ENCODE data around the gene TBC1D5.

Gene TBC1D5

DNA sequence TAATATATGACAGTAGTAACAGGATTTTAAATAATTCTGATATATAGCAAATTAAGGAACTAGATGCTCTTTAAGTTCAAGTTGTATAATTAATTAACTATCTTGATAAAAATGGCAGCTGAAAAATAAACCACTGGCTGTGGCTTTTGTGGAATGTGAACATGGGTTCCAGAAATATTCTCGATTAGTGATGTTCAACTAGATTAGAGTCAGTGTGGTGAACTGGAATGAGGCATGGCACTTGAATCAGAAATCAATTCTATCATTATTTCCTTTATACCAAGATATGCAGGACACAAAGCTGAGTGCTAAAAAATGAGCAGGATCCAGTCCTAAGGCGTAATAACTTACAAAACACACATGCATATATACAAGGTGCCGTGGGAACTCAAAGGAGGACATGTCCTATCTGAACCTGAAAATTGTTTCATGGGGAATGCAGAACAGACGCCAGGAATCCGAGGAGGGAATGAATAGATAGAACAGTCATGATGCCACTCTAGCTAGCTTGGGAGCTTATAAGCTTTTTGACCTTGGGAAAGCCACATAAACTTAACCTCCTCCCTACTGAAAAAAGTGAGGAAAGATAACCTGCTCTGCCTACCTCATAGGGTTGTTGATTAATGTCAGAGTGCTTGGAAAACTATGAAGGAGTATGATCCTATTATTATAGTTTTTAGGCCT lies 455.3 kb downstream of the TBC1D5 start:
- Histone ChIP-seq H3K4me1 (ENCODE audit: control insufficient read depth in 2 of 2, insufficient read depth in 2 of 2, low read length in 2 of 2) (no peaks in the 10 kb centered on the region), H3K9ac (ENCODE audit: low read depth in 1 of 2, low read length in 2 of 2) (no peak overlapping the region), H3K4me3 (ENCODE audit: low read length in 2 of 2) (no peak overlapping the region), H3K27ac (ENCODE audit: low read depth in 2 of 2, low read length in 2 of 2) (no peak overlapping the region), H3K36me3 (ENCODE audit: control insufficient read depth in 2 of 2, insufficient read depth in 2 of 2, low read length in 2 of 2) (peaks cover 0 to 3% of the 10 kb centered on the region in 2 donors), H3K27me3 (ENCODE audit: control insufficient read depth in 2 of 2, insufficient read depth in 2 of 2, low read length in 2 of 2) (no peaks in the 10 kb centered on the region), H3K9me3 (ENCODE audit: control insufficient read depth in 2 of 2, low read length in 2 of 2) (no peaks in the 10 kb centered on the region)

DNA sequence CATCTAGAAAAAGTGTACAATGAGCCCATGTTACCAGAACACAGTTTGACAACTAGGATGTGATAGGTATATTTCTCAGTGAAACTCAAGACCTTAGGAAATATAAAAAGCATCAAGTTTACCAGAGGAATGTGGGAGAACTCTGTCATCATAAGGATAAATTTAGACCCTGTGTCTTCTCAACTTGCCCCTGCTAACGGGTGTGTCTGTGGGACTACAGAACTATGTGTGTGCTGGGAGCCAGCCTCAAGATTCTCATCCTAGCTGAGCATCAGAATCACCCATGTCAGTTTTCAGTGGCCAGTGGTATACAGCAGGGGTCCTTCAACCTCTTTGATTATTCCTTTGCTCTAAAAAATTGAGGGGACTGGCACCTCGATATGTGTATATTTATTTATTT lies 464.4 kb downstream of the TBC1D5 start:
- Histone ChIP-seq H3K9me3 (ENCODE audit: control insufficient read depth in 2 of 2, low read length in 2 of 2) (no peaks in the 10 kb centered on the region), H3K9ac (ENCODE audit: low read depth in 1 of 2, low read length in 2 of 2) (no peak overlapping the region), H3K36me3 (ENCODE audit: control insufficient read depth in 2 of 2, insufficient read depth in 2 of 2, low read length in 2 of 2) (no peaks in the 10 kb centered on the region), H3K4me1 (ENCODE audit: control insufficient read depth in 2 of 2, insufficient read depth in 2 of 2, low read length in 2 of 2) (no peaks in the 10 kb centered on the region), H3K27me3 (ENCODE audit: control insufficient read depth in 2 of 2, insufficient read depth in 2 of 2, low read length in 2 of 2) (no peaks in the 10 kb centered on the region), H3K27ac (ENCODE audit: low read depth in 2 of 2, low read length in 2 of 2) (no peak overlapping the region), H3K4me3 (ENCODE audit: low read length in 2 of 2) (no peak overlapping the region)

DNA sequence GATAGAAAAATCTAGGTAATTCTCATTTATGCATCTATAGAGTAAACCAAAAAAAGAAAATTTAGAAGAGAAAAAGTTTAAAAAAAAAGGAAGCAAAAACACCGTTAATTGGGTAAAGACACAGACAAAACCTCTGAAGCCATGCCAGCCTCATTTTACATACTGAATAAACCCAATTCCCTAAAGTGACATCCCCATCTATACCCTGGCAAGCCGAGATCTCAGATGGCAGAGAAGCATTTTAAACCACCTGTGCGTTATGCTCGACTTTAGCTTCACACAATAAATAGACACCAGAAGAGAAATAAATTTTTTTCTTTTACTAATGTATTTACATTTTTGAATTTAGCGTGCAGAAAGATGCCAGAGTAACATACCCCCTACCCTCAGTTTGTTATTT lies 475.6 kb downstream of the TBC1D5 start:
- H3K9me3 ChIP-seq (ENCODE audit: control insufficient read depth in 2 of 2, low read length in 2 of 2), result no peaks in the 10 kb centered on the region
- no peak overlapping the region for H3K9ac ChIP-seq (ENCODE audit: low read depth in 1 of 2, low read length in 2 of 2)
- H3K27me3 ChIP-seq (ENCODE audit: control insufficient read depth in 2 of 2, insufficient read depth in 2 of 2, low read length in 2 of 2), result no peaks in the 10 kb centered on the region
- no peaks in the 10 kb centered on the region for H3K4me1 ChIP-seq (ENCODE audit: control insufficient read depth in 2 of 2, insufficient read depth in 2 of 2, low read length in 2 of 2)
- no peak overlapping the region for H3K4me3 ChIP-seq (ENCODE audit: low read length in 2 of 2)
- no peaks in the 10 kb centered on the region for H3K36me3 ChIP-seq (ENCODE audit: control insufficient read depth in 2 of 2, insufficient read depth in 2 of 2, low read length in 2 of 2)
- H3K27ac ChIP-seq (ENCODE audit: low read depth in 2 of 2, low read length in 2 of 2), result no peak overlapping the region

DNA sequence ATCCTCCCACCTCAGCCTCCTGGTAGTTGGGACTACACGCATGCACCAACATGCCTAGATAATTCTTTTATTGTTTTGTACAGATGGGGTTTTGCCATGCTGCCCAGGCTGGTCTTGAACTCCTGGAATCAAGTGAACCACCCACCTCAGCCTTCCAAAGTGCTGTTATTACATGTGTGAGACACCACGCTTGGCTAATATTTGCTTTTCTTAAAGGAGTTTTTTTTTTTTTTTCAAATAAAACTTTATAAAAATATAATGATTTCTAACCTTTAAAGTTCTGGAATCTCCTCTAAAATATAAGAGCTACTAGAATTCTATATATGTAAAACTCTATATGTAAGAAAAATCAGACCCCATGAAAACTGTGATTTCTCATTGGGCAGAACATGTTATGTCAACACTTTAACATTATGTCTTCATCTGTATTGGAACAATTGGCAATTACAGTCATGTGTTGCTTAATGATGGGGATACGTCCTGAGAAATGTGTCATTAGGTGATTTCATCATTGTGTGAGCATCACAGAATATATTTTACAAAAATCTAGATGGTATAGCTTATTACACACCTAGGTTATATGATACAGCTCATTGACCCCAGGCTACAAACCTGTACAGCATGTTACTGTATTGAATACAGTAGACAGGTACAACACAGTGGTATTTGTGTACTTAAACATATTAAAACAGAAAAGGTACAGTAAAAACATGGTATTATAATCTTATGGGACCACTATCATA lies 480.6 kb downstream of the TBC1D5 start:
- Histone ChIP-seq H3K36me3 (ENCODE audit: control insufficient read depth in 2 of 2, insufficient read depth in 2 of 2, low read length in 2 of 2) (no peaks in the 10 kb centered on the region), H3K4me3 (ENCODE audit: low read length in 2 of 2) (no peak overlapping the region), H3K27ac (ENCODE audit: low read depth in 2 of 2, low read length in 2 of 2) (no peak overlapping the region), H3K4me1 (ENCODE audit: control insufficient read depth in 2 of 2, insufficient read depth in 2 of 2, low read length in 2 of 2) (no peaks in the 10 kb centered on the region), H3K27me3 (ENCODE audit: control insufficient read depth in 2 of 2, insufficient read depth in 2 of 2, low read length in 2 of 2) (no peaks in the 10 kb centered on the region), H3K9me3 (ENCODE audit: control insufficient read depth in 2 of 2, low read length in 2 of 2) (no peaks in the 10 kb centered on the region), H3K9ac (ENCODE audit: low read depth in 1 of 2, low read length in 2 of 2) (no peak overlapping the region)

DNA sequence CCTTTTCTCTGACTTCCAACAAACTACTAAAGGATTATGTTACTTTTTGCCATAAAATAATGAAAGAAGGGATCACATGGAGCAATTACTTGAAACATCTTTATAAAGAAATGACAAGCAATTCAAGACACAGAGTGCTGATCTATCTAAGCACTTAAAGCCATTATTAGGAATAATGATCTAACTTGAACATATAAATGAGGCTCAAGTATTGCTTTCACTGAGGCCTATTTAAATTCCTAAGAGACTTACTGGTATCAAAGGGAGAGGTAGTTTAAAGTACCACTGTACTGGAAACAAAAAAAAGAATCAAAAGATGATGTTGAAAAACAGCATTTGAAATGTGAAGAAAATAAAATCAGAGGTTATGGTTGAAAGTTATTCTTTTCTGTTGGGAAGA lies 482.2 kb downstream of the TBC1D5 start:
- H3K36me3 ChIP-seq (ENCODE audit: control insufficient read depth in 2 of 2, insufficient read depth in 2 of 2, low read length in 2 of 2), result no peaks in the 10 kb centered on the region
- no peaks in the 10 kb centered on the region for H3K4me1 ChIP-seq (ENCODE audit: control insufficient read depth in 2 of 2, insufficient read depth in 2 of 2, low read length in 2 of 2)
- no peak overlapping the region for H3K9ac ChIP-seq (ENCODE audit: low read depth in 1 of 2, low read length in 2 of 2)
- no peaks in the 10 kb centered on the region for H3K9me3 ChIP-seq (ENCODE audit: control insufficient read depth in 2 of 2, low read length in 2 of 2)
- H3K27ac ChIP-seq (ENCODE audit: low read depth in 2 of 2, low read length in 2 of 2), result no peak overlapping the region
- H3K27me3 ChIP-seq (ENCODE audit: control insufficient read depth in 2 of 2, insufficient read depth in 2 of 2, low read length in 2 of 2), result no peaks in the 10 kb centered on the region
- no peak overlapping the region for H3K4me3 ChIP-seq (ENCODE audit: low read length in 2 of 2)

DNA sequence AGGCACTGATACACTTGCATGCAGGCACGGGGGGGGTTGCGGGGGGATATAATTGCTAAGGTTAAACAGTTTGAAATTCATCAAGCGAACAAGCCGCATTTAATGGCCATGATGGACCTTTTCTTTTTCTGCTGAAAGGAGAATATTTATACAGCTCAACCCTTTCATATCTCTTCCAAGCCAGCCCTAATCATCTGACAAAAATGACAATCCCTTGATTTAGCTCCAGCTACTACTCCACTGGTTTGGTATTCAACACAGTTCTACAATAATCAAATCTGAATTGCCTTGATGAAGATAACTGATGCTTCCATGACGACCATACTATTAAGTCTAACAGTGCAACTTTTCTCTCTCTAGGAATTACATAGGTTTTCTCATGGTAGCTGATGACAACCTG lies 482.7 kb downstream of the TBC1D5 start:
- Histone ChIP-seq H3K27me3 (ENCODE audit: control insufficient read depth in 2 of 2, insufficient read depth in 2 of 2, low read length in 2 of 2) (no peaks in the 10 kb centered on the region), H3K4me1 (ENCODE audit: control insufficient read depth in 2 of 2, insufficient read depth in 2 of 2, low read length in 2 of 2) (no peaks in the 10 kb centered on the region), H3K9me3 (ENCODE audit: control insufficient read depth in 2 of 2, low read length in 2 of 2) (no peaks in the 10 kb centered on the region), H3K27ac (ENCODE audit: low read depth in 2 of 2, low read length in 2 of 2) (no peak overlapping the region), H3K36me3 (ENCODE audit: control insufficient read depth in 2 of 2, insufficient read depth in 2 of 2, low read length in 2 of 2) (no peaks in the 10 kb centered on the region), H3K4me3 (ENCODE audit: low read length in 2 of 2) (no peak overlapping the region), H3K9ac (ENCODE audit: low read depth in 1 of 2, low read length in 2 of 2) (no peak overlapping the region)

DNA sequence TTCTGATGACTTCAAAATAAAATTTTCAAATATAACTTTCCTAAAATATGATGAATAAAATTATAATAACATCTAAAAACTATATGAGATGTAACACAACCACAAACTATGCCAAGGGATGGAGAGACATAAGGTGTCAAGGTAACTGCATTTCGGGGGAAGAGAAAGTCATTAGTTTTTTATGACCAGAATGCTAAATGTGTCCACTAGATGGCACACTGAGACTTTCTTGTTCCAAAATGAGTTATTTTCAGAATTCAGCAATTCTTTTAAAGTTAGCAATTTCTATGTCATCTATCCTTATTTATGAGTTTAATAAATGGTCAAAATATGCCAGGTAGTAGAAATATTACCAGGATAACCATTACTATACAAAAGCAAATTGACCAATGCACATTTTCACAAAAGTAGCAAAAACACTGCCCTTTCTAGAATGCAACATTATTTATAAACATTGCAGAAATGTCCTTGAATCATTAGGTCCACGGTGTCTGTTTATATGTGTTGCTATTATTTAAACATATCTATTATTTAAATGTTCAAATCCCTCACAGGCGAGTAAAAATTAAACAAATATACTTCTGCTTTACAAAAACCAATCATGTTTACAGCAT lies 483.5 kb downstream of the TBC1D5 start:
- no peaks in the 10 kb centered on the region for H3K27me3 ChIP-seq (ENCODE audit: control insufficient read depth in 2 of 2, insufficient read depth in 2 of 2, low read length in 2 of 2)
- no peak overlapping the region for H3K4me3 ChIP-seq (ENCODE audit: low read length in 2 of 2)
- H3K4me1 ChIP-seq (ENCODE audit: control insufficient read depth in 2 of 2, insufficient read depth in 2 of 2, low read length in 2 of 2), result no peaks in the 10 kb centered on the region
- no peak overlapping the region for H3K9ac ChIP-seq (ENCODE audit: low read depth in 1 of 2, low read length in 2 of 2)
- H3K27ac ChIP-seq (ENCODE audit: low read depth in 2 of 2, low read length in 2 of 2), result no peak overlapping the region
- H3K36me3 ChIP-seq (ENCODE audit: control insufficient read depth in 2 of 2, insufficient read depth in 2 of 2, low read length in 2 of 2), result no peaks in the 10 kb centered on the region
- H3K9me3 ChIP-seq (ENCODE audit: control insufficient read depth in 2 of 2, low read length in 2 of 2), result no peaks in the 10 kb centered on the region

DNA sequence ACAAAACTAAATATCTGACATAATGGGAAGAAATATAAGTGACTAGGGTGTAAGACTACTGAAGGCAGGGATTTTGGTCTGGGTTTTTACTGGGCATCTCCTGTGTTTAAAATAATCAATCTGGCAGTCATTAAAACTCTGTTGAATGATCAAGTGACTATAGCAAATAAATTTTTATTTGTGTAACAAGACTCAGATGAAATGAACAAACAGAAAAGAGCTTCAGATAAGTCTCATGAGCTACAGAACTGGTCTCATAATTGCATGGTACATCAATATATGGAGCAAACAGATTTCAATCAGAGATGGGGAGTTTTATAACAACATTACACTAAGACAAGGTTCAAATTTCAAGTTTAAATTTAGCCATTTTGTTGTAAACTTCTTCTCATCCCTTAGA lies 485.2 kb downstream of the TBC1D5 start:
- H3K9ac ChIP-seq (ENCODE audit: low read depth in 1 of 2, low read length in 2 of 2), result no peak overlapping the region
- H3K4me1 ChIP-seq (ENCODE audit: control insufficient read depth in 2 of 2, insufficient read depth in 2 of 2, low read length in 2 of 2), result no peaks in the 10 kb centered on the region
- no peak overlapping the region for H3K4me3 ChIP-seq (ENCODE audit: low read length in 2 of 2)
- H3K27ac ChIP-seq (ENCODE audit: low read depth in 2 of 2, low read length in 2 of 2), result no peak overlapping the region
- H3K36me3 ChIP-seq (ENCODE audit: control insufficient read depth in 2 of 2, insufficient read depth in 2 of 2, low read length in 2 of 2), result no peaks in the 10 kb centered on the region
- no peaks in the 10 kb centered on the region for H3K27me3 ChIP-seq (ENCODE audit: control insufficient read depth in 2 of 2, insufficient read depth in 2 of 2, low read length in 2 of 2)
- H3K9me3 ChIP-seq (ENCODE audit: control insufficient read depth in 2 of 2, low read length in 2 of 2), result no peaks in the 10 kb centered on the region

DNA sequence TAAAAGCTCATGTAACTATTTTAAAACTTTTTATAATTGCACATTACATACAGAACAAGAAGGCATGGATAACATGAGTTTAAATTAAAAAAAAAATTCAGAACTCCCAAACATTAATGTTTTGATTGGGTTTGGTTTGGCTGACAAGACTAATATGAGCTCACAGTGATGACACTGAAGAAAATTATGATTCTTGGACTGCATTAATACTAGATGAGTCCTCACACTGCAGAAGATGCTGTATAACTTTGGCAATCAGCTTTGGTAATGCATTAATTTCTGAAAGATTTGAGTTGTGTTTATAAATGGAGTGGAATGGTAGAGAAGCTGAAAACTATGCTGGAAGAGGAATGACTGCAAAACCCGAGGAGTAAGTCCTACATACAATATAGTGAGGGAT lies 498.8 kb downstream of the TBC1D5 start:
- H3K4me3 ChIP-seq (ENCODE audit: low read length in 2 of 2), result no peak overlapping the region
- no peaks in the 10 kb centered on the region for H3K4me1 ChIP-seq (ENCODE audit: control insufficient read depth in 2 of 2, insufficient read depth in 2 of 2, low read length in 2 of 2)
- H3K27ac ChIP-seq (ENCODE audit: low read depth in 2 of 2, low read length in 2 of 2), result no peak overlapping the region
- no peaks in the 10 kb centered on the region for H3K36me3 ChIP-seq (ENCODE audit: control insufficient read depth in 2 of 2, insufficient read depth in 2 of 2, low read length in 2 of 2)
- no peak overlapping the region for H3K9ac ChIP-seq (ENCODE audit: low read depth in 1 of 2, low read length in 2 of 2)
- no peaks in the 10 kb centered on the region for H3K27me3 ChIP-seq (ENCODE audit: control insufficient read depth in 2 of 2, insufficient read depth in 2 of 2, low read length in 2 of 2)
- H3K9me3 ChIP-seq (ENCODE audit: control insufficient read depth in 2 of 2, low read length in 2 of 2), result no peaks in the 10 kb centered on the region

DNA sequence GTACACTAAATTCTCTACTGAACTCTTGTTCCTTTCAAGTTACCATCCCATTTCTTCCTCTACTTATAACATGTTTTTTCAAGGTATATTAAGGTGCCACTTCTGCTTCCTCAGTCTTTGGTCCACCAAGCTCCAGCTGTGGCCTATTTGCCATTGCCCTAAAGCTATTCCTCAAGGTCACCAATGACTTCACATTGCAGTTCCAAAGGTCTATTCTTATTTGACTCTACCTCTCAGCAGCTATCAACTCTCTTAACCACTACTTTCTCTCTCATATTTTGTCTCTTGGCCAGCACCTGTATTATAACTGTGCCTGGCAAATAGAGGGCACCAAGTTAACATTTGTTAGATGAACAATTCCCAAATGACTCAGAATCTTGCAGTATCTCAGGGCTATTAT lies 503.0 kb downstream of the TBC1D5 start:
- no peaks in the 10 kb centered on the region for H3K27me3 ChIP-seq (ENCODE audit: control insufficient read depth in 2 of 2, insufficient read depth in 2 of 2, low read length in 2 of 2)
- no peak overlapping the region for H3K27ac ChIP-seq (ENCODE audit: low read depth in 2 of 2, low read length in 2 of 2)
- H3K36me3 ChIP-seq (ENCODE audit: control insufficient read depth in 2 of 2, insufficient read depth in 2 of 2, low read length in 2 of 2), result peaks cover 0 to 5% of the 10 kb centered on the region in 2 donors
- no peak overlapping the region for H3K4me3 ChIP-seq (ENCODE audit: low read length in 2 of 2)
- no peaks in the 10 kb centered on the region for H3K4me1 ChIP-seq (ENCODE audit: control insufficient read depth in 2 of 2, insufficient read depth in 2 of 2, low read length in 2 of 2)
- no peaks in the 10 kb centered on the region for H3K9me3 ChIP-seq (ENCODE audit: control insufficient read depth in 2 of 2, low read length in 2 of 2)
- H3K9ac ChIP-seq (ENCODE audit: low read depth in 1 of 2, low read length in 2 of 2), result no peak overlapping the region

Data from mucosa of rectum (tissue), 2 donors.